Measurements from ENCODE around the gene ICAM3.

ICAM3 gene

DNA sequence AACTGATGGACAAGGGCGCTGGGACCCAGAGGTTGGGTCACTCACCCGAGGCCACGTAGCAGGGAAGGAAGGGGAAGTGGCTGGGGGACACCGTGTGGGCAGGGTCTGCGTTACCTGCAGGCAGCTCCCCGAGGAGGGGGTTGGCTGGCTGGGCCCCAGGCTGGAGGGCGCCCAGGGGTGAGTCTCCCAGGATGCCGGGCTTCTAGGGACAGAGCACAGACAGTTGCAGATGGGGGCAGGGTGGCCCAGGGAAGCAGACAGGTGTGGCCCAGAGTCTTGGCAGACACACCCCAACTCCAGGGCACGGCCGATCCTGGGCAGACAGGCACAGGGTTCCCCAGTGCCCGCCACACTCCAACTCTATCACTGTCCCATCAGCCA lies 18.0 kb downstream of the ICAM3 start:
- no peak for DNase-seq (ENCODE audit: low read depth in 4 of 4, low spot score in 1 of 4)

DNA sequence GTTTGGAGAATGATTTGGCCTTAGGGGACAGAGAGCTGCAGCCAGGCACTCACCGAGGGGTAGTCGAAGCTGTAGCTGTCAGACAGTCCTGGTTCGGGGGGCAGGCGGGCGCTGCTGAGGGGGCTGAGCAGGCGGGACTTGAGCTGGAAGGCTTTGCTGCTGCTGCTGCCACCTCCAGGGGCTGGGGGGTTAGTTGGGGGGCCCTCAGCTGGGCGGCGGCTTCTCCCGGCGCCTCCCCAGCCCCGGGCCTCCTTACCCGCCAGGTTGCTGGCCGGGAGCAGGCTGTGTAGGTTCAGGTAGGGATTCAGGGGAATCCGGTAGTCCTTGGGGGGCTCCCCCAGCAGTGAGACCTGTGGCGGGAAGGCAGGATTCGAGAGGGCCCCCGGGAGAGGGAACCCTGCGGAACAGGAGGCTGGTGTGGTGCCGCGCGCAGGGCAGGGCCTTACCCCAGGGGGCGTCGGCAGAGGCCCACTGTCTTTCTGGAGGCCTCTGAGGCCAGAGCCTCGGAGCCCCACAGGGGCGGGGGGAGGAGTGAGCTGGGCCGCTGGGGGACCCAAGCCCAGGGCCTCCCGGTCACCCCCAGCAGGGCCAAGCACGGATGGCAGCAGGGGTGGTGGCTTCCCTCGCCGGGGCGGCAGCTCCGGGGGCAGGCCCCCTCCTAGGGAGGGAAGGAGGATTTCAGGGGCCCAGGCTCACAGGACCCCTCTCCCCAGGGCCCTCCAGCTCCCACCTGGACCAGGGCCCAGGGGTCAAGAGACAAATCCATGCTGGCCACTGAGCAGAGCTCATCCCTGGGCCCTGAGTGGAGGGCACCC lies 18.6 kb downstream of the ICAM3 start:
- no peak for DNase-seq (ENCODE audit: low read depth in 4 of 4, low spot score in 1 of 4)

DNA sequence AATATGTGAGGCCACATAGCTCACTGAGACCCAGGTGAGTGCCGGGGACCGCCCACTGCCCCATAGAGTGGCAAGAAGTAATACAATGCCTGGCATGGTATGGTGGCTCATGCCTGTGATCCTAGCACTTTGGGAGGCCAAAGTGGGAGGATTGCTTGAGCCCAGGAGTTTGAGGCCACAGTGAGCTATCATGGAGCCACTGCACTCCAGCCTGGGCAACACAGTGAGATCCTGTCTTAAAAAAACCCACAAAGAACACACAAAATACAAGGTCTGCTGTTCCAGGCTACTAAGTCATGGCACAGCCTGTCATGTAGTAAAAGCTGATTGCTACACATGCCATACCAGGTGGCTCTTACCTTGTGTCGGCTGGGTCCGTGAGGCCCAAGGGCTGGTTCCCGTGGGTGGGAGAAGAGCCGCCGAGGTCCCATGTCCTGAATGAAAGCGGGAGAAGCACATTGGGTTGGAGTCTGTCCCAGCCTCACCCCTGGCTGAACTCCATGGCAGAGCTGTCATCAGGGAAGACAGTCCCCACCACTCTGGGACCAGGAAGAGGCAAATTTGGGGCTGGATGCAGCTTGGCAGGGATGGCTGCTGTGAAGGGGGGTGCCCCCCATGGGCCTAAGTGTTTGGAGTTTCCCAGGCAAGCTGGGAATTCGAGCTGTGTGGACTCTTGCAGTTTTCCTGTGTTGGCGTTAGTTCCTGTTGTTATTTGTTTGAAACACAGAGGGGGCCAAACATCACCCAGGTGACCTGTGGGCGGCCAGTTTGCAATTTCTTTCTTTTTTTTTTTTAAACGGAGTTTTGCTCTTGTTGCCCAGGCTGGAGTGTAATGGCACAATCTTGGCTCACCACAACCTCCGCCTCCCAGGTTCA lies 20.4 kb downstream of the ICAM3 start:
- no peak for DNase-seq (ENCODE audit: low read depth in 4 of 4, low spot score in 1 of 4)

DNA sequence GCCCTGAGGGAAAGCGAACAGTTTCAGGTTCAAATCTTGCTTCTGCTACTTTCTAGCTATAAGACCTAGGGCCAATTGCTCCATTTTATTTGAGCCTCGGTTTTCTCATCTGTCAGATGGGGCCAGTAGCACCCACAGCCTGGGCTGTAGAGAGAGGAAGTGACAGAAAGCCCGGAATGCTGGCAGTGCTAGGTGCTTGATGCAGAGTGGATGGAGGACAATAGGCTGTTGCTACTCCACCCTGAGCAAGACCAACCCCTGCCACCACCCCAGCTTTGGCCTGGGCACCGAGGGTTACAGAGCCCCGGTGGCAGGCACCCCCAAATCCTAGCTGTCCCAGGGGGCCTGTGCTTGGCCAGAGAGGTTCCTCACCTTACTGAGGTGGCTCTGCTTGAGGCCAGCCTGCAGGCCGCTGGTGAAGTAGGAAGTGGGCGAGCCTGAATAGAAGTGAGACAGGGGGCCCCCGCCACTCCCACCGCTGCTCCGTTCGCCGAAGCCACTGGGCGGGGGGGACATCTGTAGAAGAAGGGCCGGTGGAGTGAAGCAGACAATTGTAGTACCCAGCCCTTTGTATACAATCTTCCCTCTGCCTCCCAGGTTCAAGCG lies 21.5 kb downstream of the ICAM3 start:
- no peak for DNase-seq (ENCODE audit: low read depth in 4 of 4, low spot score in 1 of 4)

DNA sequence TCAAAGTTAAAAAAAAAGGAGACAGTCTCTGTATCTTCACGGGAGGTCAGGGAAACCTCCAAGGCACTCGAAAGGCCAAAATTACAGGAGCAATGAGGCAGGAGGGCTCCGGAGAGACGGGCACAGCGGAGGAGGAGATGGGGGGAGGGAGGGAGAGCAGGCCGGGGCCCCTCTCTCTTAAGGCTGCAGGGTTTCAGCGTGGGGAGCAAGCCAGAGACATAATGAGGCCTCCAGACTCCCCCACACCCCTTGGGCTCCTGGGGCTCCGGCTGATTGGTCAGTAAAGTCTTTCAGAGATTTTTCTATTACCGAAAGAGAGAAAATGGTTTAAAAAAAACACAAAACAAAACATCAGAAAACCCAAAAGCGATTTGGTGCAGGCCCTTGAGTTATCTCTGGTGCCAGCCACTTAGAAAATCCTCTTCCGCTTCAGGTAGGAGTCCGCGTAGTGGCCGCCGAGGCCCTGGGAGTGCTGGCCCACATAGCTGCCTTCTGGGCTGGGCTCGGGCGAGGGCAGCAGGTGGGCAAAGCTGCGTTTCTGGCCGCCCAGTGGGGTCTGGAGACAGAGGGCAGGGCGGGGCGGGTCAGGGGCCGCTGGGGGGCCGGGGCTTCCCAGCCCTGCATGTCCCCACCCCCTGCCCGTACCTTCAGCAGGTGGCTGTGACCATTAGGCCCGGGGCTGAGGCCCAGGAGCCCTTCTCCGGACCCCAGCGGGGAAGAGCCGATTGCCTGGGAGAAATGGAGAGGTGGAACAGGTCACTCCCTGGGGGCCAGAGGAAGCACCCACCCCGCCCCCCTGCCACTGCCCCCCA lies 22.2 kb downstream of the ICAM3 start:
- no peak for DNase-seq (ENCODE audit: low read depth in 4 of 4, low spot score in 1 of 4)

DNA sequence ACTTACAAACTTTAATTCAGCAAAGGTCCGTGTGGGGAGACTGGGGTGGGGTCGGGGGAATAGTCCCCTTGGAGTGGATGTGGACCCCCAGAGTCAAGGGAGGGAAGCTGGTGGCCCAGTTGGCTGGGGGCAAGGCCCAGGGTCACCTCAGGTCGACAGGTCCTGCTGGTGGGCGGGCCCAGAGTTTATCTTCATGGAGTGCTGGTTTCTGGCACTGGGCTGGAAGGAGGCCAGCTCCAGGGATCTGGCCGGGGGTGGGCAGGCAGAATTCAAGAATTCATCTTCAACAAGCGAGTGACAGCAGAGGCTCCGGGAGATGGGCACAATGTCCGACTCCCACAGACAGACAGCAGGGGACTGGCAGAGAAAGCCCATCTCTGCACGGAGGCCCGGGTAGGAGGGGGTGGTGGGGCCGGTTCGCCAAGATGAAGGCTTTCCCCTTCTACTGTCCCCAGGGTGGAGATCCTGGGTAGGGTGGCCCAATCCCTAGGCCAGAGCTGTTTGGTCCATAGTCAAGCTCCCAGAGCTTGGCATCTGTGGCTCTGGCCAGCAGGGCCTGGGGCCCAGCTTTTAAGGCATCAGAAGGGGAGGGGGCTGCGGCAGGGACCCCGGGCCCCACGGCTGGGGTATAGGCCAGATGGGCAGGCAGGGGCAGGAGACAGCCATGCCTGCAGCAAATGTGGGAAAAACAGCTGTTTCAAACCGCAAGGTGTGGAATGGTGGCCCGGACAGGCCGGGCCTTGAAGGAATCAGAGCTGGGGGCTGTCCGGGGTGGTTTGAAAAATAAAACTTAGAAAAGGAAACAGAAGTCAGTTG lies 23.0 kb downstream of the ICAM3 start:
- no peak for DNase-seq (ENCODE audit: low read depth in 4 of 4, low spot score in 1 of 4)

DNA sequence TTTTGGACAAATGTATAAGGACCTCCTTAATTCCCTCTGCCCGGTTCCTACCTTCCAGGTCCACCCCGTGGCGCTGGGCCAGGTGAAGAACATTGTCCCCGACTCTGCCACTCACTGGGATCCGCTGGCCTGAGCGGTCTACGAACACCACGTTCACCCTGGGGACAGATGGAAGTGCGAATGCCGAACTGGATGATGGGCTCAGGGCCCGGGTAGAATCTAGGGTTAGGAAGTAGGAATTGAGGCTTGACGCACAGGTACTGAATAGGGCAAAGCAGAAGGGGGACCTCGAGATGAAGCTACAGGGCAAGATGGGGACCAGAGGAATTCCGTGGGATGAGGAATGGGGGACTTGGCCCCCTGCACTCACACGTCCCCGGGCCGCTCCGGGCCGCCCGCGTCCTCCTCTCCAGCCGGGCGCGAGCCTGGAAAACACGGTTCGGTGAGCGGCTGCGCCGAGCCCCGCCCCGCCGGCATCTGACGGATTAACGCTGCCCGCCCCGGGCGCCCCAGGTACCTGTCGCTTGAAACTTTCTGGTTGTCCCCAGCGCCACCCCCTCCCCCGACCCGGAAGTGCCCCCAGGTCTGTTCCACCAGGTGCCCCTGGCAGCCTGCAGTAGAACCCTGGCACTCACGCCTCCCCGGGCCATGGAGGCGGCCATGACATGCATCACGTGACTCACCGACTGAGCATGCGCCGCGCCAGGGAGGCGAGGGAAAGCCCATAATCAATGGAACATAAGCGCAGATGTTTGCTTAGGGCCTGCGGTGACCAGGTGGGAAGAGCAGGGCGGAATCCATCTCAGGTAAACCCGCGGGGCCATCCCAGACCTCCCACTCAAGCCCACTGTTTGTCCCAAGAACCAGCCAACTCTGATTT lies 23.8 kb downstream of the ICAM3 start, which contains the start of gene FDX2:
TSS of gene FDX2 (minus strand) at position 681 of the 880 bp plus-strand sequence. CDS start at position 662, 19 bp downstream.
- DNase-seq (ENCODE audit: low read depth in 4 of 4, low spot score in 1 of 4): peak; percentile 82 to 89 (median 86)

DNA sequence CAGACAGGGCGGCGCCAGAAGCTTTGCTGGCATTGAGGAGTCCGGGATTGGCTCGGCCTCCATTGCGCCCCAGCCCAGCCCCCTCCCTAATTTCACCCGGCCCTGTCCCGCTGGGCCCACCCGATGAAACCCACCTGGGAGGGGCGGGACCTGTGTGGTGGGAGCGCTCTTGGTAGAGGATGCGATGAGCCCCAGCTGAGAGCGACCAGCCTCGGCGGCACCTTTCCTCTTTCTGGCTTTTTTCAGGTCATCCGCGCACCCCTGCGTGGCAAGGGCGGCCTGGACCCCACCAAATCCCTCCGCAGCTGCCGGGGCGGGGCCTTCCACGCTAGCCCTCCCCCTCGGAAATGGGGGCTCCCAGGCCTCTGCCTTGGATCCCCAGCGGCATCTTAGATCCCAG lies 30.0 kb downstream of the ICAM3 start, which contains the start of gene ZGLP1:
TSS of gene ZGLP1 (minus strand) at position 393 of the 400 bp plus-strand sequence.
- DNase-seq (ENCODE audit: low read depth in 4 of 4, low spot score in 1 of 4): no peak

DNA sequence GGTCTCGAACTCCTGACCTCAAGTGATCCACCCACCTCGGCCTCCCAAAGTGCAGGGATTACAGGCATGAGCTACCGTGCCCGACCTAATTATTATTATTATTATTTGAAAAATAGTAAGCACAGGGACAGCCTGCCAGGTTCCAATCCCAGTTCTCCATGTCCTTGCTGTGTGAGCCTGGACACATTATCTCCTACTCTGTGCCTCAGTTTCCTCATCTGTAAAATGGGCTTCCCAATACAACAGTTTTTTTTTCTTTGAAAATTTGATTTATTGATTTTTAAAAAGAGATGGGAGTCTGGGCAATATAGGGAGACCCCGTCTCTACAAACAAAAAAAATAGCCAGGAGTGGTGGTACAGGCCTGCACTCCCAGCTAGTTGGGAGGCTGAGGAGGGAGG lies 33.1 kb downstream of the ICAM3 start:
- no peak for DNase-seq (ENCODE audit: low read depth in 4 of 4, low spot score in 1 of 4)

DNA sequence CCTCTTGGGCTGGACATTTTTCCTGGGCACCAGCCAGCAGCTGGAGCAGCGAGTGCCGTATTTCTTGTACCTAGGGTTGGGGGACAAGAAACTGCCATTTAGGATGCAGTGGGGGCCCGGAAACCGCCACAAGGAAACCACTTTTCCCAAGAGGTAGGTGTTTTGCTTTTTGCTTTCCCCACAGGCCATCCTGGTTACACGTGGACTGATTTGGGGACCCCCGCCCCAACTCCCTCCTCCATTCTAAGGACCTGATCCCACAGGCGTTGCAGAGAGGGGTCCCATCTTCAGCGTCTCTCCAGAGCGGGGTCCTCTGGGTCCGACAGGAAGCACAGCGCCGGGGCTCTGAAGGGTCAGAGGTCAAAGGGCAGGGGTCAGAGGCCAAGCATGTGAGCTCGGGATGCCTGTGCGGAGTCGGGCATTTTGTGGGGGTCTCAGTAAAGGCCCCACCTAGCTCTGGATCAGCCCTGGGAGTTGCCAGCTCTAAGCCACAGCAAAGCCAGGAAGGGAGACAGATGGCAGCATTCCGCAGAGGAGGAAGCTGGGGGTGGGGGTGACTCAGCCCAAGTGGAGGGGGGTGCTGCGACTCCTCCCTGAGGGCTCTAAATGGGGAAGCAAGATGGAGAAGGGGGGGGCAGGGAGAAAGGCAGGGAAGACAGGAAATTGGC lies 34.2 kb downstream of the ICAM3 start:
- DNase-seq (ENCODE audit: low read depth in 4 of 4, low spot score in 1 of 4): no peak

DNA sequence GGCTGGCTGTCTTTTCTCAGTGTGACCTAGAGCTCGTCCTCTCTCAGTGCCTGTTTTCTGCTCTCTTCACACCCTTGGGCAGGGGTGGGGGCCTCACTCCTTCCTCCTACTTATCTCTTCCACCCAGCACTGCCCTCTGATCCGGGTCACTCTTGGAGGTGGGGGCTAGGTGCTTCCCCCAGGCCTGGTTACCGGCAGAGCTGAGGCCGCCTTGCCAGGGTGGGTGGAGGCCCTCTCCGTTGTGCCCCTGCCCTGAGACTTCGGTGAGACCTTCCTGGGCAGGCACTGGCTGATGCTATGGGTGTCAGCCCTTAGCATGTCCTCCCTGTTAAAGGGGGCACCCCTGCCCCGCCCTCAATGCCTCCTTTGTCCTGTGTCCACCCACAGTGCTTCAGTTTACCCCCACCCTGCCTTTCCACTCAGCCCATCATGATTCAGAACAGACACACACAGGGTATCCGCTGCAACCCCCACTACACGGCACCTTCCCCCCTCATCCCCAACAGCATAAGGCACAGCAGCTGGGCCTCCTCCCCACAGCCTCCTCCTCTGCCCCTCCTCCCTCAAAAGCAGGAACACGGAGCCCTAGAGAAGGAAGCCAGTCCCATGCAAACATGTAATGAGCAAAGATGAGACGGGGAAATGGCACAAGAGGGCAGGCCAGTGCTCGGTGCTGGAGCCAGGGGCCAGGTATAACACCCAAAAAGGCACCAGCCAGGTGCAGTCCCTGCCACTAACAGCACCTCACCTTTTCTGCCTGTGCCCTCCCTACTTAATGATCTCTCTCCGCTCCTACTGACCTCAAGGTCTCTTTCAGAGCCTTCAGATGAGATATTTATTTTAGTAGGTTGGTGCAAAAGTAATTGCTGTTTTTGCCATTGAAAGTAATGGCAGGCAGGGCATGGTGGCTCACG lies 39.6 kb downstream of the ICAM3 start:
- no peak for DNase-seq (ENCODE audit: low read depth in 4 of 4, low spot score in 1 of 4)

DNA sequence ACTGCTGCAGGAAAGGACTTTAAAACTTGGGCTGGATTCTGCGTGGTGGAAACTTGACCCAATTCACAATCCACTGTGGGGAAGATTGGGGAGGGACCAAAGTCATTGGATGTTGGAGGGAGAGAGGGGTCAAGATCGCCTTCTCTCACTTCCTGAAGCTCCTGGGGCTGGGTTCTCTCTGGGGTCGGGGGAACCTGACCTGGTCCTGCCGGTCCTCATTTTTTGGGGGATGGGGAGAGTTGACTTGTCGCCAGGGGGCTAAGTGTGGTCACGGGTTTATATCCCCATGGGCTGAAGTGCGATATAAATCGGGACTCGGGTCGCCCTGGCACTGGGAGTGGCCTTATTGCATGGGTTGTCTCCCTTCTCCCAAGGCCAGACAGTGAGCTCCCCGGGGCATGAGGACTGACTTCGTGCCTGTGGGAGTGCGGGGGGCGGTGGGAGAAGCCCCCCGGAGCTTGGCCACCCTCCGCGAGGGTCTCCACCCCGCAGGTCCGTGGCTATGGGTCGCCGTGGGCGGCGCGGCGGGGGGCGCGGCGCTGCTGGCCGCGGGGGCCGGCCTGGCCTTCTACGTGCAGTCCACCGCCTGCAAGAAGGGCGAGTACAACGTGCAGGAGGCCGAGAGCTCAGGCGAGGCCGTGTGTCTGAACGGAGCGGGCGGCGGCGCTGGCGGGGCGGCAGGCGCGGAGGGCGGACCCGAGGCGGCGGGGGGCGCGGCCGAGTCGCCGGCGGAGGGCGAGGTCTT lies 43.4 kb downstream of the ICAM3 start:
- no peak for DNase-seq (ENCODE audit: low read depth in 4 of 4, low spot score in 1 of 4)

DNA sequence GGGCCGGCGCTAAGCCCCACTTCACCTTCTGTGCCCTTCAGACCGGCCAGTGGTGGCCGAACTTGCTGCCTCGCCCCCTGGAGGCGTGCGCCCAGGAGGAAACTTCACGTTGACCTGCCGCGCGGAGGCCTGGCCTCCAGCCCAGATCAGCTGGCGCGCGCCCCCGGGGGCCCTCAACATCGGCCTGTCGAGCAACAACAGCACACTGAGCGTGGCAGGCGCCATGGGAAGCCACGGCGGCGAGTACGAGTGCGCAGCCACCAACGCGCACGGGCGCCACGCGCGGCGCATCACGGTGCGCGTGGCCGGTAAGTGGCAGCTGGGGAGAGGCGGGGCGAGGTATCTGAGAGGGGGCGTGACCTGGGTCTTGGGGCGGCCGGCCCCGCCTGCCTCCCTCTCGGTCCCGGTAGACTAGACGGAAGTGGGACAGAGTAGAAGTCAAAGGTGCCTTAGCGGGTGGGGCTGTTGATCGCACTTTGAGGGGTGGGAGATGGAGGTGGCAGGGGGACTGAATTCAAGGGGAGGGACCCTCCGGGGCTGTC lies 44.0 kb downstream of the ICAM3 start:
- no peak for DNase-seq (ENCODE audit: low read depth in 4 of 4, low spot score in 1 of 4)

DNA sequence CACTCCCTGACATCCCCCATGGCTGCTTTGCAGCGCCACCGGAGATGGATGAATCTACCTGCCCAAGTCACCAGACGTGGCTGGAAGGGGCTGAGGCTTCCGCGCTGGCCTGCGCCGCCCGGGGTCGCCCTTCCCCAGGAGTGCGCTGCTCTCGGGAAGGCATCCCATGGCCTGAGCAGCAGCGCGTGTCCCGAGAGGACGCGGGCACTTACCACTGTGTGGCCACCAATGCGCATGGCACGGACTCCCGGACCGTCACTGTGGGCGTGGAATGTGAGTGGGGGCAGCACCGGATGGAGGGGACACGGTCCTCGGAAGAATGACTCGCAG lies 45.1 kb downstream of the ICAM3 start:
- DNase-seq (ENCODE audit: low read depth in 4 of 4, low spot score in 1 of 4): no peak

DNA sequence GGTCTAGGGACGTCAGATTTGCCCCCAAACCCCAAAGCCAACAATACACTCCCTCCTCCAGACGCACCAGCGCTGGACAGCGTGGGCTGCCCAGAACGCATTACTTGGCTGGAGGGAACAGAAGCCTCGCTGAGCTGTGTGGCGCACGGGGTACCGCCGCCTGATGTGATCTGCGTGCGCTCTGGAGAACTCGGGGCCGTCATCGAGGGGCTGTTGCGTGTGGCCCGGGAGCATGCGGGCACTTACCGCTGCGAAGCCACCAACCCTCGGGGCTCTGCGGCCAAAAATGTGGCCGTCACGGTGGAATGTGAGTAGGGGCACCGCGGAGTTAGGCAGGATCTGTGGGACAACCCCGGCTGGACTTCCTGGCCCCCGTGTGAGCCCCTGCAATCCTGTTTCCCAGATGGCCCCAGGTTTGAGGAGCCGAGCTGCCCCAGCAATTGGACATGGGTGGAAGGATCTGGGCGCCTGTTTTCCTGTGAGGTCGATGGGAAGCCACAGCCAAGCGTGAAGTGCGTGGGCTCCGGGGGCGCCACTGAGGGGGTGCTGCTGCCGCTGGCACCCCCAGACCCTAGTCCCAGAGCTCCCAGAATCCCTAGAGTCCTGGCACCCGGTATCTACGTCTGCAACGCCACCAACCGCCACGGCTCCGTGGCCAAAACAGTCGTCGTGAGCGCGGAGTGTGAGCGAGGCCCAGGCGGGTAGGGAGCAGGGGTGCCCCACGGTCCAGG lies 45.6 kb downstream of the ICAM3 start:
- no peak for DNase-seq (ENCODE audit: low read depth in 4 of 4, low spot score in 1 of 4)
